Spleen (tissue), 11 donors: ENCODE data around the gene DEDD. TPM values are rescaled to one million over a fixed set of nuclear protein-coding genes. Genes with fewer than 3 reads are reported as not detected.
A peak's percentile ranks its signal among the peaks of the same experiment; 100 is the strongest.

Experiments
- DNase-seq: peaks from one replicate; pipeline ENCODE4 v3.0.0-alpha.2; 2020
- H3K27ac ChIP-seq, 8 donors: fragments of 200-600 bp; sonication (generic) in 7 of 8; 1 replicate in 4 of 8; 2 replicates in 4 of 8; pipeline versions ENCODE4 v1.5.0 to v1.8.0; 2016 to 2021; ENCODE audit warnings: inconsistent platforms in 4 of 8, mild to moderate bottlenecking in 4 of 8, moderate library complexity in 1 of 8
- H3K27me3 ChIP-seq, 7 donors: fragments of 200-600 bp; sonication (generic) in 6 of 7; replicated peaks in 1 of 7; 1 replicate in 4 of 7; 2 replicates in 3 of 7; pipeline versions ENCODE4 v1.5.0 to v1.8.0; 2016 to 2021; ENCODE audit warnings: inconsistent platforms in 3 of 7, mild to moderate bottlenecking in 1 of 7
- H3K36me3 ChIP-seq, 6 donors: fragments of 200-600 bp; sonication (generic) in 5 of 6; 1 replicate in 4 of 6; 2 replicates in 2 of 6; pipeline versions ENCODE4 v1.5.0 to v1.8.0; 2016 to 2021; ENCODE audit warnings: inconsistent platforms in 2 of 6
- H3K4me1 ChIP-seq, 6 donors: fragments of 200-600 bp; sonication (generic) in 5 of 6; 1 replicate in 3 of 6; 2 replicates in 3 of 6; pipeline versions ENCODE4 v1.5.0 to v1.8.0; 2016 to 2021; ENCODE audit warnings: inconsistent platforms in 3 of 6
- H3K4me3 ChIP-seq, 8 donors: fragments of 200-600 bp; sonication (generic) in 7 of 8; 1 replicate in 4 of 8; 2 replicates in 4 of 8; pipeline versions ENCODE4 v1.5.0 to v1.8.0; 2016 to 2021; ENCODE audit warnings: inconsistent platforms in 4 of 8, mild to moderate bottlenecking in 4 of 8, moderate library complexity in 2 of 8
- H3K9me3 ChIP-seq, 8 donors: fragments of 200-600 bp; sonication (generic) in 7 of 8; 1 replicate in 4 of 8; 2 replicates in 4 of 8; pipeline versions ENCODE4 v1.5.0 to v1.8.0; 2016 to 2021; ENCODE audit warnings: inconsistent platforms in 4 of 8
- POLR2A ChIP-seq, 3 donors: fragments of 450-650 bp; IDR thresholded peaks; one replicate each; pipeline ENCODE4 v1.5.1; 2017; ENCODE audit warnings: antibody characterized with exemption in 3 of 3, mild to moderate bottlenecking in 1 of 3
- POLR2AphosphoS5 ChIP-seq, 3 donors: sonication (generic); formaldehyde crosslinking; IDR thresholded peaks; one replicate each; pipeline ENCODE4 v1.5.1; 2017; ENCODE audit warnings: antibody characterized with exemption in 3 of 3
- WGBS, 5 donors: extraction: QIAGEN DNeasy Blood & Tissue Kit in 3 of 5; methylation state at CpG; one replicate each; pipeline versions ENCODE4 v1.1.5 to v1.1.7; 2013 to 2018; 5-methylcytosine and 5-hydroxymethylcytosine counted together
- intact Hi-C: fragments of 100-400 bp; cut with DNase I; formaldehyde crosslinking; loops from one replicate; pipeline ENCODE4 v1.15.0; 2023; ENCODE audit warnings: low total_unique reads
- polyA plus RNA-seq, 3 donors: library from polyadenylated mRNA; stranded (reverse); fragments of 200-250 nt; gene quantifications; one replicate each; pipeline ENCODE4 v1.2.1, GENCODE V29; 2013
- total RNA-seq, 7 donors: library from RNA; depleted of rRNA in 3 of 7; stranded (reverse); fragments of >200 nt in 3 of 7; fragmentation: NEBNext Ultra II Directional in 4 of 7; extraction: Animal tissue kit (Norgen Biotek cat#: 25700) in 4 of 7; gene quantifications; one replicate each; pipeline versions ENCODE4 v1.1.0 to v1.2.1, GENCODE V29; 2016 to 2021
- TF ChIP-seq, protein P1 (sequence below), 11 experiments: fragments of 200-600 bp in 7 of 11; fragments of 450-650 bp in 4 of 11; sonication (generic) in 4 of 11; IDR thresholded peaks in 8 of 11; conservative IDR thresholded peaks in 3 of 11; 1 replicate in 7 of 11; 2 replicates in 4 of 11; pipeline versions ENCODE4 v1.4.0 to v1.8.0; 2016 to 2021; ENCODE audit warnings: antibody characterized with exemption in 11 of 11, inconsistent platforms in 4 of 11, mild to moderate bottlenecking in 1 of 11
- donor health status: healthy with polysubstance abuse.
- donor health status: DM: no; HTN: no; CAD: no; lungs with moderate emphysema.
- donor health status: DM: no; HTN: no; CAD: no.
- donor health status: Bipolar disorder and iron deficiency.
- donor health status: healthy.
- donor health status: DM: no; HTN: no; CAD: no.
- donor health status: DM: yes; HTN: yes; CAD: no.

DEDD gene
- total and polyA plus RNA-seq, 10 donors: 15.9 to 49.1 (median 37.6) TPM

DNA sequence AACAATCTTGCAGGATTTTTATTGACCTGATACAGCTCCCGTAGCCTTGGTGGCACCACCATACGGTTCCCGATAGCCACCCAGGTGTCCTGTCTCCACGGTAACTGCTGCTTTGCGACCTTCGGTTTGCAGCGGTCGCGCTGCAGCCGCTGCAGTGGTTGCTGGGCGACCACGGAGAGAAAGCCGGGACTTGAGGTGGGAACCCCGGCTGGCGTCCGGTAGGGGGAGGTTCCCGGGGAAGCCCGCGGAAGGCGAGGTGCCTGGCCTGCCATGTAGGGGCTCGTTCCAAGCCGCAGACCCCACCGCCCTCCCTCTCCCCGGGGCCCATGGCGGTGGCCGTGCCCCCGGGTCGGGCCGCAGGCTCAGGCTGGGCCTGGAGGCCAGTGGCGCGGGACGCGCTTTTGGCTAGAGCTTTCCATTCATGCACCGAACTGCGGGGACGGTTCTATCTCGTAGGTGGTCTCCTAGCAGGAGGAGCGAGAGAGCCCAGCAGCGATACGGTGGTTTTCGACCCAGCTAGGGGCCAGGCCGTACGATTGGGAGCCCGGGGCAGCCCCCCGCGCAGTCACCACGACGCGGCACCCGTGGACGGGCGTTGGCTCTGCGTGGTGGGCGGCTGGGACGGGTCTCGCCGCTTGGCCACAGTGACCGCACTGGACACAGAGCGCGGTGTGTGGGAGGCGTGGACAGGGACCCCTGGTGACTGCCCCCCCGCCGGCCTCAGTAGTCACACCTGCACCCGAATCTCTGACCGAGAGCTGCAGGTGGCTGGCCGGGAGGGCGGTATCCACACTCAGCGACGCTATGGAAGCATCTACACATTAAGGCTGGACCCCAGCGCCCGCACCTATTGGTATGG, 34.0 kb downstream of the DEDD start, which contains the start of gene KLHDC9:
TSS of gene KLHDC9 (plus strand) at position 152 of the 859 bp plus-strand sequence. CDS start at position 327, 175 bp downstream.
- DNase-seq: peak; percentile 94
- H3K27ac ChIP-seq: peak within 1 kb of the TSS; percentile 36 to 76 (median 65)
- H3K36me3 ChIP-seq: peaks cover 0 to 40% (median 26%) of the 10 kb centered on the region in 6 donors
- WGBS, 5 donors: 9 to 23% (median 11%) methylated on average over 29 to 71 of the region's 71 CpGs
- no peaks in the 10 kb centered on the region for H3K27me3 ChIP-seq
- H3K9me3 ChIP-seq: no peaks in the 10 kb centered on the region
- TF ChIP-seq, protein P1, sequence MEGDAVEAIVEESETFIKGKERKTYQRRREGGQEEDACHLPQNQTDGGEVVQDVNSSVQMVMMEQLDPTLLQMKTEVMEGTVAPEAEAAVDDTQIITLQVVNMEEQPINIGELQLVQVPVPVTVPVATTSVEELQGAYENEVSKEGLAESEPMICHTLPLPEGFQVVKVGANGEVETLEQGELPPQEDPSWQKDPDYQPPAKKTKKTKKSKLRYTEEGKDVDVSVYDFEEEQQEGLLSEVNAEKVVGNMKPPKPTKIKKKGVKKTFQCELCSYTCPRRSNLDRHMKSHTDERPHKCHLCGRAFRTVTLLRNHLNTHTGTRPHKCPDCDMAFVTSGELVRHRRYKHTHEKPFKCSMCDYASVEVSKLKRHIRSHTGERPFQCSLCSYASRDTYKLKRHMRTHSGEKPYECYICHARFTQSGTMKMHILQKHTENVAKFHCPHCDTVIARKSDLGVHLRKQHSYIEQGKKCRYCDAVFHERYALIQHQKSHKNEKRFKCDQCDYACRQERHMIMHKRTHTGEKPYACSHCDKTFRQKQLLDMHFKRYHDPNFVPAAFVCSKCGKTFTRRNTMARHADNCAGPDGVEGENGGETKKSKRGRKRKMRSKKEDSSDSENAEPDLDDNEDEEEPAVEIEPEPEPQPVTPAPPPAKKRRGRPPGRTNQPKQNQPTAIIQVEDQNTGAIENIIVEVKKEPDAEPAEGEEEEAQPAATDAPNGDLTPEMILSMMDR (IDR thresholded peaks at IDR 0.05 in 8 of 11, conservative IDR thresholded peaks at IDR 0.05 in 3 of 11): peak in 3 of 11 experiments; percentile 14 to 47 (median 25)
- TF ChIP-seq POLR2A (IDR thresholded peaks at IDR 0.05): no peak
- peak; percentile 32 to 76 (median 75) for TF ChIP-seq POLR2AphosphoS5 (IDR thresholded peaks at IDR 0.05)
- peak within 1 kb of the TSS; percentile 44 to 80 (median 58) for H3K4me3 ChIP-seq
- H3K4me1 ChIP-seq: peaks cover 15 to 37% (median 32%) of the 10 kb centered on the region in 6 donors
- intact Hi-C loops: loop anchor here (5.0 to 10.0 kb wide), 2 partner anchors 54 to 101 kb away; partner anchors contain the start of gene USF1

DNA sequence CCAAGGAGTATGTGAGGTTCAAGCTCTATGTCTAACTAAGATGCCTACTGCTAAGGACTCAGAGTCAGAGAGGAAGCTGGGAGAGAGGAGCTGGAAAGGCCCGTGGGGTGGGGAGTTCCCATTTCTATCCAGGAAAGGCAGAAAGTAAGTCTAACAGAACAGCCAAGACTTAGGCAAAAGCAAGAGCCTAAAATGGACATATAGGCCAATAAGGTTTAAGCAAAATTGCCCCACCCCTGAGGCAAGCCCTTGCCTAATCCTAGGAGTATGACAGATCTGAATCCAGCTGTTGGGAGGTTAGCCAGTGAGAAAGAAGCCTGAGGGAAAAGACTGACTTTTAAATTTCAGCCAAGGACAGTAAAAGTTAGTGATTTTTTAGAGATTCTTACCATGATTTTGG, 35.9 kb downstream of the DEDD start:
- no peak for DNase-seq
- TF ChIP-seq POLR2A (IDR thresholded peaks at IDR 0.05) (no peak), POLR2AphosphoS5 (IDR thresholded peaks at IDR 0.05) (no peak)
- TF ChIP-seq, protein P1 (IDR thresholded peaks at IDR 0.05 in 8 of 11, conservative IDR thresholded peaks at IDR 0.05 in 3 of 11): no peak
- peak overlapping the region in 3 of 8 donors; percentile 70 to 76 (median 71) for H3K27ac ChIP-seq

DNA sequence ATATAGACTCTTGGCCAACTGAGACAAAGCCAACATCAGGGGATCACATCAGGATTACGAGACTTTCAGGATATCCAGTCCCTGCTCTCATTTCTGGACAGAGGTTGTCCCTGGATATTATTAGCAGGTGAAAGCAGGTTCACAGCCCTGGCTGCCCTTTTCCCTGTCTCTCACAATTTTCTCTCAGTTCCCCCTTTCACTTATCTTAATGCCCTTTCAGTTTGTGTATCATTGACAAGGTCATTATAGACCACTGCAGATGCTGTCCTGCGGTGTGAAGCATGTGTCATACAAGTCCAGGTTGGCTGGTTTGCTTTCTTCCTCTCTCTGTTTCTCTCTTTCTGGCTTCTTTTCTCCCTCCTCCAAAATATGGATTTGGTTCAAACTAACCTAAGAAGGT, 36.5 kb downstream of the DEDD start:
- peak overlapping the region in 1 of 8 donors; percentile 76 for H3K27ac ChIP-seq
- WGBS, 5 donors: 62 to 89% (median 77%) methylated on average over 2 of the region's 2 CpGs
- no peak for TF ChIP-seq POLR2A (IDR thresholded peaks at IDR 0.05)
- TF ChIP-seq POLR2AphosphoS5 (IDR thresholded peaks at IDR 0.05): no peak
- TF ChIP-seq, protein P1 (IDR thresholded peaks at IDR 0.05 in 8 of 11, conservative IDR thresholded peaks at IDR 0.05 in 3 of 11): no peak

More for the DNA sequence above, 35.9 kb downstream of the DEDD start:
- intact Hi-C loops: loop anchor here (5.0 to 10.0 kb wide), 2 partner anchors 52 to 99 kb away; partner anchors contain the start of gene USF1
- Histone ChIP-seq H3K9me3 (no peaks in the 10 kb centered on the region), H3K4me3 (no peak overlapping the region), H3K36me3 (peaks cover 0 to 24% (median 16%) of the 10 kb centered on the region in 6 donors), H3K4me1 (peaks cover 15 to 37% (median 32%) of the 10 kb centered on the region in 6 donors), H3K27me3 (no peaks in the 10 kb centered on the region)
- 10 to 36% (median 21%) methylated on average over 1 of the region's 1 CpG for WGBS, 5 donors

More for the DNA sequence above, 36.5 kb downstream of the DEDD start:
- H3K36me3 ChIP-seq: peaks cover 0 to 19% (median 11%) of the 10 kb centered on the region in 6 donors
- DNase-seq: no peak
- H3K4me3 ChIP-seq: no peak overlapping the region
- H3K27me3 ChIP-seq: no peaks in the 10 kb centered on the region
- H3K9me3 ChIP-seq: no peaks in the 10 kb centered on the region
- peaks cover 15 to 37% (median 32%) of the 10 kb centered on the region in 6 donors for H3K4me1 ChIP-seq
- intact Hi-C loops: loop anchor here (5.0 to 10.0 kb wide), 2 partner anchors 51 to 99 kb away; partner anchors contain the start of gene USF1
